GM19468 (cell line): ENCODE results near the gene CCDC57.

Experiments
- ATAC-seq: cut with Tn5 transposase; IDR thresholded peaks from one replicate; pipeline ENCODE4 v1.9.1; 2021; ENCODE audit warnings: mild to moderate bottlenecking, moderate library complexity, moderate number of reproducible peaks; ENCODE audit not compliant: unreplicated experiment; ENCODE audit errors: extremely low read depth

Gene CCDC57

GRCh38 chr17:82246365-82247181, 33.9 kb upstream of the CCDC57 start:
- ATAC-seq = no peak

- no peak for ATAC-seq
These were observed 33.4 kb upstream of the CCDC57 start for GRCh38 chr17:82246040-82246364.

GRCh38 chr17:82245134-82246039, 32.7 kb upstream of the CCDC57 start:
- no peak for ATAC-seq

GRCh38 chr17:82244413-82245133, 31.9 kb upstream of the CCDC57 start:
- ATAC-seq = no peak

GRCh38 chr17:82243648-82244412, 31.2 kb upstream of the CCDC57 start:
- ATAC-seq = no peak

GRCh38 chr17:82242977-82243647, 30.5 kb upstream of the CCDC57 start:
- no peak for ATAC-seq

GRCh38 chr17:82242698-82242976, 30.0 kb upstream of the CCDC57 start:
- no peak for ATAC-seq

- no peak for ATAC-seq
These were observed 29.5 kb upstream of the CCDC57 start for GRCh38 chr17:82241926-82242697.

- ATAC-seq = no peak
These were observed 28.7 kb upstream of the CCDC57 start for GRCh38 chr17:82241183-82241925.

- ATAC-seq = no peak
These were observed 28.0 kb upstream of the CCDC57 start for GRCh38 chr17:82240506-82241182.

- ATAC-seq = no peak
These were observed 27.4 kb upstream of the CCDC57 start for GRCh38 chr17:82239926-82240505.

- ATAC-seq = no peak
These were observed 26.8 kb upstream of the CCDC57 start for GRCh38 chr17:82239401-82239925.

GRCh38 chr17:82238472-82239201, 26.0 kb upstream of the CCDC57 start:
- no peak for ATAC-seq

GRCh38 chr17:82237746-82238471, 25.3 kb upstream of the CCDC57 start:
- ATAC-seq = no peak

- no peak for ATAC-seq
These were observed 24.6 kb upstream of the CCDC57 start for GRCh38 chr17:82237083-82237745.
